ENCODE measurements around the gene STX18.
"Not testable (repeated sequence)": the region's sequence is repeated elsewhere in the genome, so short reads cannot be mapped to it uniquely, and the experiment has no call there.

Gene STX18

GRCh38 chr4:4477796-4478195, 64.1 kb downstream of the STX18 start:
- no peak for FAIRE-seq

- no peak for FAIRE-seq
Observed at GRCh38 chr4:4477391-4477790, 64.5 kb downstream of the STX18 start.

- FAIRE-seq, result no peak
Observed at GRCh38 chr4:4474476-4474875, 67.4 kb downstream of the STX18 start.

GRCh38 chr4:4472344-4472958, 69.4 kb downstream of the STX18 start:
- no peak for FAIRE-seq

DNA sequence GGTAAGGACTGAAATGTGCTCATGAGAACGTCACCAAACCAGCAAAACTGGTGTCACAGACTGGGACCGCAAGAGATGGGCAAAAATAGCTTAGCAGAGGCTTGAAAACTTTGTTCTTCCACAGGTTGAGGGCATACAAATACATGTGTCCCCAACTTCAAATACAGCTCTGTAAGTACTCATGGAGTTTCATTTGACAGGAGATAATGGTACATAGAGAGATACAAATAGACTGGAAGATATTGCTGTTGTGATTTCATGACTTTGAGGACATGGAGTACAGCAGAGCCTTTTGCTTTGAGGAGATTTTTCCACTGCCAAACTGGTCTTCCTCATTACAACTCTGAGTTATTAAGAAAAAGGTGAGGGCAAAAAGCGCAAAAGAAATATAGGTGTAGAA, 70.7 kb downstream of the STX18 start:
- no peak for FAIRE-seq

DNA sequence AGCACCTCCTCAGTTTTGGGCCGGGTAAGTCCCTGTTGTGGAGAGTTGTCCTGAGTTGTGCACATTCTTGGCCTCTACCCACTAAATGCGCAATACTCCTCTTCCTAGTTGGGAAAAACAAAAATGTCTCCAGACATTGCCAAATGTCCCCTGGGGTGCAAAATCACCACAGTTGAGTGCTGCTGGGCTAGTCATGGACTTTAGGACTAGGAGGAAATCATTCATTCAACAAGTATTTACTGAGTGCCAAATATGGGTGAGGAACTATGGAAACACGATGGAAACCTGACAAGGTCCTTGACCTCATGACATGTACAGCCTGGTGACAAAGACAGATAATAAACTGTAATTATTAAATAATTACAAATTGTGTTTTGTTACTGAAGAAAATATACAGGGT, 71.6 kb downstream of the STX18 start:
- FAIRE-seq, result no peak

GRCh38 chr4:4465238-4465637, 76.6 kb downstream of the STX18 start:
- not testable (repeated sequence) for FAIRE-seq

DNA sequence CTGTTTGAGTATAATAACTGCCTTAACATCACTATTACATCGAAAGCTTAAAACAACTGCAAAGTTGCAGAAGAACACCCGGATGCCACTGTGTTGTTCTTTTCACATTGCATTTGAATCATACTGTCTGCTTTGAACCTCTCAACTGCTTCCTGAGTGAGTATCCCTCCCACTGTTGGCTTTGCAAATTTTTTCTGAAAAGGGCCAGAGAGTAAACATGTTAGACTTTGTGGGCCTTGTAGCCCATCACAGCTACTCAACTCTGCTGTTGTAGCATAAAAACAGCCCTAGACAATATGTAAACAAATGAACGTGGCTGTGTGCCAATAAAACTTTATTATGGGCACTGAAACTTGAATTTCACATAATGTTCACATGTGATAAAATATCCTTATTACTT, 78.9 kb downstream of the STX18 start:
- no peak for FAIRE-seq

DNA sequence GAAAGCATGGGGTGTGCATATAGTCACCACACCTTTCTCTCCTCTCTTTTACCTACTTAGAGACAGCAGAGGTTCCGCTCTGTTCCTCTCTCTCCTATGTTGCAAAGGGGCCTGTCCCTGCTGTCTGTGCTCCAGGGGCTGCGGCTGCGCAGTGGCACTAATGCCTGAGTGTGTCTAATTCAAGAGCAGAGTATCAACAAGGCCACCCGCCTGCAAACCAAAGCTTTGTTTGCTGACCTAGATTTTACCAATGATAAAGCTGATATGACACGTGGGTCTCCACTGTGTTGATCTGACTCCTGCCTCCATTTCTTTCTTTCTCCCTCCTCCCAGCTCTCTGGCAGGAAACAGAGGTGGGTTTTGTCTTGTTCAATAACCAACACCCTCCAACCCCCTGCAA, 80.0 kb downstream of the STX18 start:
- no peak for FAIRE-seq

GRCh38 chr4:4461178-4461577, 80.7 kb downstream of the STX18 start:
- no peak for FAIRE-seq

DNA sequence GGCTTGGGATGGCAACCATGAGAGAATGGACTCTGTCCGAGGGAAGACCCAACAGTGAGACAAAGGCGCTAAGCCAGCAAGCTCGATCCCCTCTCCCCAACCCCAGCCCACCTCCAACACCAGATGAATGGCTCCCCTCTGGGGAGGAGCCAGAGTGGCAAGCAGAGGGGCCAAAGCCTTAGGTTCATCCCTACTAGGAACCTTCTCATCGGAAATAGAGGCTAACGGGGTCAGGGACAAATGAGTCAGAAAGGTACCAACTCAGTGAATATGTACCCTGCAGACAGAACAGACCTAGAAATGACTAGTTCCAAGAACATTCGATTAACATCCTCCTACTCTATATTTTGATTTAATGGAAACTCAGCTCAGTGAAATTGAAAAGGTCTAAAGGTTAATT, 81.1 kb downstream of the STX18 start:
- no peak for FAIRE-seq

DNA sequence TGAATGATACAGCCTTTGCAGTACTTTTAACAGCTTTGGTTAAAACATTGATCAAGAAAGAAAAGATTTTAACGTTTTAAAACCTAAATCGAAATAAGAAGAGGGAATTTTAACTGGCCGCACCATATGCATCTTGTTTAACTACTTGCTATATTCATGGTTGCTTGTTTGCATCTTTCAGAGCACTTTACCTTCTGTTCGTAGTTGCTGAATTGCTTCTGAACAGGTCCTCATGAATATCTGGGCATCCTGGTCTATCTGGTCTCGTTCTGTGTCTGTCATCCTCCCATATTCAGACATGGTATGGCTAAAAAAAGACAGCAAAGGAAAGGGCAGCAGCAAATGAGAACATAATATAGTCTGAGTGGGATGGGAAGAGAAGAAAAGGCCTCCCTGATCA, 82.7 kb downstream of the STX18 start:
- FAIRE-seq, result no peak

DNA sequence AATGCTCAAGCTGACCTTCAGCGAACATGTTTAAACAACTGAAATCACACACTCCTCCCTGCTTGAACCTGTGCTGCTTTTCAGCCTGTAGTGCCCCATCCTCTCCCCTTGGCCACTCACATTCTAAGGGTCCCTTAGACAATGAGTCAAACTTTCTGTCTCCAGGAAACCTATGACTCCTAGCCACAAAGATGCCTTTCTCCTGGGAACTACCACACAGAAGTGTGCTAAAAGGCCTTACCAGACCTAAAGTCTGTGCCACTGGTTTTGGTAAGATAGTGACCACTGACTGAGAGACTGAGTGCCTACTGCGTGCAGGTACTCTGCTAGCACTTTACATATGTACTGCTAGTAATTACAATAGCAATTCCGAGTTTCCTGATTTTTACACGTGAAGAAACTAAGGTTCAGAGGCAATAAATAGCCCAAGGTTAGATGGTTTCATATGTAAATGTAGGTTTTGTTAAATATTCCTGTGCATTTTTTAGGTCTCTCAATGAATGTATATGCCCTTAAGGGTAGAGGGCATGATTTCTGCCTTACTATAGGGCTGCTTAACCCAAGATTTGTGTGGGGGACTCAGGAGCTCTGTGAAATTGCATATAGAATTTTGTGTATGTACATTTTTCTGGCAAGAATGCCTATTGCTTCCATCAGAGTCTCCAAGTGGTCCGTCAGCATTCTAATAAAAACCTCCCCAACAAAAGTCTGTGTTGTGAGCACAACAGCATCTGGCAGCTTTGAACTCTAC, 83.9 kb downstream of the STX18 start:
- no peak for FAIRE-seq

GRCh38 chr4:4456816-4457578, 84.9 kb downstream of the STX18 start:
- FAIRE-seq, result no peak

DNA sequence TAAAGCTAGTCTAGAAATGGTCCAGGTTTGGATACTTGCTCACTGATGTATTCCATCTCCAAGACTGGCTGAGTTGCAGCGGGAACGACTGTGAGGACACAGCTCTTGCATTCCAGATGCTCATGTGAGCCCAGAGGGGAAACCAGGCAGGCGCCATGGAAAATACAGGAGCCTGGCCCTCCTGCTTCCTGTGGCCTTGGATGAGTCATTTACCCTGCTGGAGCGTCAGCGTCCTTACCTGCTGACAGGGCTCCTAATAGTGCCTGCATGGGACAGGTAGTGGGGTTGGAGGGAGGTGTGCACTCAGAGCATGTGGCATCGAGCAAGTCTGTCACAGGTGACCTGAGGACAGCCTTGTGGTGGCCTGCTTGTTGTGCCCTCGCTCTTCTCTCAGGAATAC, 85.5 kb downstream of the STX18 start:
- no peak for FAIRE-seq

DNA sequence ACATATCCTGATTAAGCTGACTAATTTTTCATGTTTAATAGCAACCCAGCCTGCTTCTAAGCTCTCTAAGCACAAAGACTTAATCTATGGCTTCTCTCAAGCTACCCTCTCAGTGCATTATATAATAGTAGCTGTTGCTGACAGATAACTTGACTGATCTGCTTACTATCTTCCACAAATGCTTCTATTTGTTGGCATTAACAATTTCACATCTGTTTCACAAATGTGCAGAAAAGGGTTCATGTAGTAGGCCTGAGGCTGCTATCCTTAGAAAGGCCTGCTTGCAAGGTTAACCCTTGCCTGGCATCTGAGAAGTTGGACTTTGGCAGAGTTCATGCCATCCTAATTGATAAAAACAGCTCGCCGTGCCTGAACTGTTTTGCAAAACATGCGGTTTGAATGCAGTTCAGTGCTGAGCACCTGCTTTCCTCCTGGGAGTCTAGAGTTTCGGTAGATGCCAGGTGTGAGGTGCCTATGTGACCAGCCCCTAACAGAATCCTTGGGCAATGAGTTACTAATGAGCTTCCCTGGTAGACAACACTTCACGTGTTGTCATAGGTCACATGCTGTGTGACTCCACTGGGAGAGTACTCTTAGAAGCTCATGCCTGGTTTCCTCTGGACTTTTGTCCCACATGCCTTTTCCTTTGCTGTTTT, 86.5 kb downstream of the STX18 start:
- FAIRE-seq, result no peak

- no peak for FAIRE-seq
Observed at GRCh38 chr4:4446434-4446833, 95.4 kb downstream of the STX18 start.

- no peak for FAIRE-seq
Observed at GRCh38 chr4:4443821-4444220, 98.0 kb downstream of the STX18 start.

DNA sequence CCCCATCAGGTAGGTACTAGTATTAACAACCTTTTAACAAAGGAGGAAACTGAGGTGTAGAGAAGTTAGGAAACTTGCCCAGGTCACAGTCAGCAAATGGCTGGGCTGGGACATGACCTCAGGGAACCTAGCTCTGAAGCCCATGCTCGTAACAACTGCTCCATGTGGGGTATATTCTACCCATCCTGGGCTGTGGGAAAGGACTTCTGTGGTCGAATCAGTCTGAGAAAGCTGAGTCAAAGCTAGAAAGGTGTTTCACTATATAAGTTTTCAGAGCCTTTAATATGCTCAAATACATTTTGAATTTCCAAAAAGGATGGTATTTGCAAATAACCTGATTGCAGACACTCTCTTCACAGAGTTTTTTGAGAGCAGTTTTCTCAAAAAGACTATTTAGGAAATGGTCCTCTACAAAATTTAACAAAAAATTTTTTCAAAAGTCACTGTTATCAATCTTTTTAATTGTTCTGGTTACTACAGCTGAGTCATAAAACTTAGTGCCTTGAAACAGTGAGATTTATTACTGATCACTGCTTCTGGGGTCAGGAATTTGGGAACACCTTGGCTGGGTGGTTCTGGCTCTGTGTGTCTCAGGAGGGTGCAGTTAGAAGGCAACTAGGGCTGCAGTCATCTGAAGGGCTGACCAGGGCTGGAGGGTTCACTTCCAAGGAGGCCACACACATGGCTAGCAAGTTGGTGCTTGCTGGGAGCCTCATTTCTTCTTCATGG, 101.4 kb downstream of the STX18 start:
- FAIRE-seq, result no peak

DNA sequence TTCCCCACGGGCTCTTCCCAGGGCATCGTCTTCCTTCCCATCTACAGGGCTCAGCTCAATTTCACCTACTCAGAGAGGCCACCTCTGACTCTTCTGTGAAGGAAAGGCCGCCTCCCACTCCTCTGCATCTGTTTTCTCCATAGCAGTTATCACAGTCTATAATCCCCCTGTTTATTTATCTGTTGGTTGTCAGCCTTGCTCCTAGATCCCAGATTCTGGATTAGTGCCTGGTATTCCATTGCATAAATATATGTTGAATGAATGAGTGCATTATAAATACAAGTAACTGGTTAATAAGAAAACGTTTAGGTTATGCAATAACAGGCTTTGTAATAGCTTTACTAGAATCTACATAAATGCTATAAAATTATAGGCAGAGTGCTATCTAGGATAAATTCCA, 102.1 kb downstream of the STX18 start:
- no peak for FAIRE-seq

GRCh38 chr4:4438891-4439290, 103.0 kb downstream of the STX18 start:
- no peak for FAIRE-seq

DNA sequence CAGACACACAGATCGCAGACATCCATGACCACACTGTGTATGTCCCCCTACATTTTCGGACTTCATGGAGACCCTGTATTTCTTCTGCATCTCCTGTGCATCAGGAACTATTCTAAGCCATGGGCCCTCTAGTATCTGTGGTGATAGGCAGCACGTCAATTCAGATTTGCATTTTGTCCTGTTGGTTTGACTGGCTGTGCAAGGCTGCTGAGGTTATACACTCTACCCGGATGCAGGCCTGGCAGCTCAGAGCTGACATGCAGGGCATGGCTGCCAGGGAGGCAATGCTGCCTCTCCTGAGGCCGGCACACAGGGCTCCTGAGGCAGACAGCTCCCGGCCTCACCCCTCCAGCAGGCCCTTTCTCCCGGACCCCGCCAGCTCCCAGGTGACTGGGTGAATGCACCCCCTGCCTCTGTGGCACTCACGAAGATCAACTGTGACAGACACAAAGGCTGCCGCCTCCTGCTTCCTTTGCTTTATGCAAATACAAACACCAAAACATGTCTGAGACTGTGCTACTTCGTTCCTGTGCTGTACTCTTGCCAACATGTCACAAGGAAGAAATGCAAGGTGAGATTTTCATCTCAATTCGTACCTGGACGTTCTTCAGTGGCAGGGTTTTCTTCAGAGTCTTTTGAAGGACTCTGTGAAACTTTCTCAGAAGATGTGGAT, 103.9 kb downstream of the STX18 start:
- FAIRE-seq, result no peak

Data from colon (tissue), 2 donors.